ENCODE data around the gene OGFR.
A peak's percentile ranks its signal among the peaks of the same experiment; 100 is the strongest.

Gene OGFR

DNA sequence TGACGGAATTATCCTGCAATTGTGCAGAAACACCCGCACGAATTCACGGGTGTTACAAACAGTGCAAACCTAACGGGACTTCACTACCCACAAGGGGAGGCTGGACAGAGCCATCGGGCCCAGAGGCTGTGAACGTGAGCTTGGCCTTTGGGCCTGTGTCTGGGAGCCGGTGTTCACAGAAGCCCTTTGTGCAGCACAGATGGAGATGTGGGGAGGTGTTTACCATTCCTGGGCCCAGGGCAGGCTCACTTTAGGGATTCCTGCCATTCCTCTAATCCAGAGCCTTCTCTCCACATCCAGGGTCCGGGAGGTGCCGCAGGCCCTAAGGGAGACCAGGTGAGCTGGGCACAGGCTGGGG lies 27.2 kb downstream of the OGFR start:
- Histone ChIP-seq H3K4me1 (ENCODE audit: control insufficient read depth, insufficient read depth, low read length) (no peaks in the 10 kb centered on the region; the same call in 1 of the 2 replicates), H3K4me3 (ENCODE audit: low read depth, low read length) (no peak overlapping the region), H3K27ac (ENCODE audit: extremely low read depth, low read depth, low read length) (no peak overlapping the region), H3K9me3 (ENCODE audit: control insufficient read depth, insufficient read depth, low read depth, low read length) (no peaks in the 10 kb centered on the region), H3K36me3 (ENCODE audit: control insufficient read depth in 2 of 2, insufficient read depth in 1 of 2, low read length in 2 of 2) (peaks cover 0 to 12% of the 10 kb centered on the region in 2 experiments; a peak in 1 of 3 replicates)
- ChIA-PET POLR2A (no interaction called here), CTCF (interaction anchor here (0.6 to 2.4 kb wide), 4 partner anchors 9 to 517 kb away, joined by 3 to 11 read pairs (median 4); no protein-coding TSS in a partner anchor)
- TF ChIP-seq, protein P1, sequence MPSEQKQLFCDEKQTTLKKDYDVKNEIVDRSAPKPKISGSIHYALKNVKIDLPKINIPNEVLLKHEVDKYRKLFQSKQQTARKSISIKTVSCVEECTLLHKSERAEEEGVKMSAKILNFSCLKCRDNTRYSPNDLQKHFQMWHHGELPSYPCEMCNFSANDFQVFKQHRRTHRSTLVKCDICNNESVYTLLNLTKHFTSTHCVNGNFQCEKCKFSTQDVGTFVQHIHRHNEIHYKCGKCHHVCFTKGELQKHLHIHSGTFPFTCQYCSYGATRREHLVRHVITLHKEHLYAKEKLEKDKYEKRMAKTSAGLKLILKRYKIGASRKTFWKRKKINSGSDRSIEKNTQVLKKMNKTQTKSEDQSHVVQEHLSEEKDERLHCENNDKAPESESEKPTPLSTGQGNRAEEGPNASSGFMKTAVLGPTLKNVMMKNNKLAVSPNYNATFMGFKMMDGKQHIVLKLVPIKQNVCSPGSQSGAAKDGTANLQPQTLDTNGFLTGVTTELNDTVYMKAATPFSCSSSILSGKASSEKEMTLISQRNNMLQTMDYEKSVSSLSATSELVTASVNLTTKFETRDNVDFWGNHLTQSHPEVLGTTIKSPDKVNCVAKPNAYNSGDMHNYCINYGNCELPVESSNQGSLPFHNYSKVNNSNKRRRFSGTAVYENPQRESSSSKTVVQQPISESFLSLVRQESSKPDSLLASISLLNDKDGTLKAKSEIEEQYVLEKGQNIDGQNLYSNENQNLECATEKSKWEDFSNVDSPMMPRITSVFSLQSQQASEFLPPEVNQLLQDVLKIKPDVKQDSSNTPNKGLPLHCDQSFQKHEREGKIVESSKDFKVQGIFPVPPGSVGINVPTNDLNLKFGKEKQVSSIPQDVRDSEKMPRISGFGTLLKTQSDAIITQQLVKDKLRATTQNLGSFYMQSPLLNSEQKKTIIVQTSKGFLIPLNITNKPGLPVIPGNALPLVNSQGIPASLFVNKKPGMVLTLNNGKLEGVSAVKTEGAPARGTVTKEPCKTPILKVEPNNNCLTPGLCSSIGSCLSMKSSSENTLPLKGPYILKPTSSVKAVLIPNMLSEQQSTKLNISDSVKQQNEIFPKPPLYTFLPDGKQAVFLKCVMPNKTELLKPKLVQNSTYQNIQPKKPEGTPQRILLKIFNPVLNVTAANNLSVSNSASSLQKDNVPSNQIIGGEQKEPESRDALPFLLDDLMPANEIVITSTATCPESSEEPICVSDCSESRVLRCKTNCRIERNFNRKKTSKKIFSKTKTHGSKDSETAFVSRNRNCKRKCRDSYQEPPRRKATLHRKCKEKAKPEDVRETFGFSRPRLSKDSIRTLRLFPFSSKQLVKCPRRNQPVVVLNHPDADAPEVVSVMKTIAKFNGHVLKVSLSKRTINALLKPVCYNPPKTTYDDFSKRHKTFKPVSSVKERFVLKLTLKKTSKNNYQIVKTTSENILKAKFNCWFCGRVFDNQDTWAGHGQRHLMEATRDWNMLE (tag by site-specific recombination; conservative IDR thresholded peaks at IDR 0.05; ENCODE audit: low read depth) = no peak
- TF ChIP-seq, protein P2, sequence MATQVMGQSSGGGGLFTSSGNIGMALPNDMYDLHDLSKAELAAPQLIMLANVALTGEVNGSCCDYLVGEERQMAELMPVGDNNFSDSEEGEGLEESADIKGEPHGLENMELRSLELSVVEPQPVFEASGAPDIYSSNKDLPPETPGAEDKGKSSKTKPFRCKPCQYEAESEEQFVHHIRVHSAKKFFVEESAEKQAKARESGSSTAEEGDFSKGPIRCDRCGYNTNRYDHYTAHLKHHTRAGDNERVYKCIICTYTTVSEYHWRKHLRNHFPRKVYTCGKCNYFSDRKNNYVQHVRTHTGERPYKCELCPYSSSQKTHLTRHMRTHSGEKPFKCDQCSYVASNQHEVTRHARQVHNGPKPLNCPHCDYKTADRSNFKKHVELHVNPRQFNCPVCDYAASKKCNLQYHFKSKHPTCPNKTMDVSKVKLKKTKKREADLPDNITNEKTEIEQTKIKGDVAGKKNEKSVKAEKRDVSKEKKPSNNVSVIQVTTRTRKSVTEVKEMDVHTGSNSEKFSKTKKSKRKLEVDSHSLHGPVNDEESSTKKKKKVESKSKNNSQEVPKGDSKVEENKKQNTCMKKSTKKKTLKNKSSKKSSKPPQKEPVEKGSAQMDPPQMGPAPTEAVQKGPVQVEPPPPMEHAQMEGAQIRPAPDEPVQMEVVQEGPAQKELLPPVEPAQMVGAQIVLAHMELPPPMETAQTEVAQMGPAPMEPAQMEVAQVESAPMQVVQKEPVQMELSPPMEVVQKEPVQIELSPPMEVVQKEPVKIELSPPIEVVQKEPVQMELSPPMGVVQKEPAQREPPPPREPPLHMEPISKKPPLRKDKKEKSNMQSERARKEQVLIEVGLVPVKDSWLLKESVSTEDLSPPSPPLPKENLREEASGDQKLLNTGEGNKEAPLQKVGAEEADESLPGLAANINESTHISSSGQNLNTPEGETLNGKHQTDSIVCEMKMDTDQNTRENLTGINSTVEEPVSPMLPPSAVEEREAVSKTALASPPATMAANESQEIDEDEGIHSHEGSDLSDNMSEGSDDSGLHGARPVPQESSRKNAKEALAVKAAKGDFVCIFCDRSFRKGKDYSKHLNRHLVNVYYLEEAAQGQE (tag by site-specific recombination; IDR thresholded peaks at IDR 0.05) = peak; percentile 59; the same call in 1 of the 2 replicates

DNA sequence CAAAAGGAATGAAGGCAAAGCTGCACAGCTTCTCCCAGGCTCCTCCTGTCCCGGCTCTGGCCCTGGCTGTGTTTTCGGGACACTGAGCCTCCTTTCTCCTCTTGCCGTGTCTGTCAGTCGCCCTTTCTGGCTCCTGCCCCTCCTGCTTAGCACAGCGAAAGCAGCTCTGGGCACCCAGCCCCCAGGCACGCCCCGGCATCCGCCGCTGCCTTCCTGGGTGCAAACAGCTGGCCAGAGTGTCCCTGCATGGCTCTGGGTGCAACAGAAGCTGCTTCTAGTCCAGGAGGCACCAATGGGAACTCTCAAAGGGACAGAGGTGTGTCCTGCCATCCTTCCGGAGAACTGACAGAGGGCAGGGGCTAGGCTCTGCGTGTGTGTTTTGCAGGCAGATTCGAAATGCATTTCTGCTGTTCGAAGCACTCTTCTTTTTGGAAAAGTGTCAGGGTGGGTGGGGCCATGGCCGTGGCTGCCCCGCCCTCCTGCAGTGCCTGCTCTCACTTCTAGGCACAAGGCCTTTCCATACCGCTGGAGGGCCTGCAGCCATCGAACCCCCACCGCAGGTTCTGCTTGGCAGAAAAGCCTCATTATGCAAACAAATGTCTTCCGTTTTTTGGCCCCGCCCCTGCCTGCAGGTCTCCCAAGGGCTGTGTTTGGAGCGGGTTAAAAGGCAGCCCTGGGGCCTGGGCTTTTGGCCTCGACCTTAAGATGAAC lies 27.7 kb downstream of the OGFR start:
- POLR2A ChIA-PET = no interaction called here
- no peaks in the 10 kb centered on the region; the same call in 1 of the 2 replicates for H3K4me1 ChIP-seq (ENCODE audit: control insufficient read depth, insufficient read depth, low read length)
- TF ChIP-seq, protein P3, sequence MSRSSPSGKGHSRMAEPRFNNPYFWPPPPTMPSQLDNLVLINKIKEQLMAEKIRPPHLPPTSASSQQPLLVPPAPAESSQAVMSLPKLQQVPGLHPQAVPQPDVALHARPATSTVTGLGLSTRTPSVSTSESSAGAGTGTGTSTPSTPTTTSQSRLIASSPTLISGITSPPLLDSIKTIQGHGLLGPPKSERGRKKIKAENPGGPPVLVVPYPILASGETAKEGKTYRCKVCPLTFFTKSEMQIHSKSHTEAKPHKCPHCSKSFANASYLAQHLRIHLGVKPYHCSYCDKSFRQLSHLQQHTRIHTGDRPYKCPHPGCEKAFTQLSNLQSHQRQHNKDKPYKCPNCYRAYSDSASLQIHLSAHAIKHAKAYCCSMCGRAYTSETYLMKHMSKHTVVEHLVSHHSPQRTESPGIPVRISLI (tag by site-specific recombination; IDR thresholded peaks at IDR 0.05) = no peak
- TF ChIP-seq ZSCAN30 (tag by site-specific recombination; IDR thresholded peaks at IDR 0.05) (peak; percentile 34; the same call in 1 of the 2 replicates), KLF1 (tag by site-specific recombination; IDR thresholded peaks at IDR 0.05) (peak; percentile 66), ZNF514 (tag by site-specific recombination; IDR thresholded peaks at IDR 0.05) (no peak), ZNF10 (tag by site-specific recombination; IDR thresholded peaks at IDR 0.05) (no peak), TRIM28 (IDR thresholded peaks at IDR 0.05; ENCODE audit: borderline replicate concordance, low read length) (peak; percentile 59; the same call in 1 of the 2 replicates), ZNF629 (tag by site-specific recombination; IDR thresholded peaks at IDR 0.05) (peak; percentile 44; the same call in 1 of the 2 replicates), GLIS1 (tag by site-specific recombination; IDR thresholded peaks at IDR 0.05) (peak; percentile 76), SP3 (tag by site-specific recombination; IDR thresholded peaks at IDR 0.05) (peak; percentile 35; the same call in 1 of the 2 replicates), ZBTB20 (tag by site-specific recombination; IDR thresholded peaks at IDR 0.05) (no peak)
- TF ChIP-seq, protein P4, sequence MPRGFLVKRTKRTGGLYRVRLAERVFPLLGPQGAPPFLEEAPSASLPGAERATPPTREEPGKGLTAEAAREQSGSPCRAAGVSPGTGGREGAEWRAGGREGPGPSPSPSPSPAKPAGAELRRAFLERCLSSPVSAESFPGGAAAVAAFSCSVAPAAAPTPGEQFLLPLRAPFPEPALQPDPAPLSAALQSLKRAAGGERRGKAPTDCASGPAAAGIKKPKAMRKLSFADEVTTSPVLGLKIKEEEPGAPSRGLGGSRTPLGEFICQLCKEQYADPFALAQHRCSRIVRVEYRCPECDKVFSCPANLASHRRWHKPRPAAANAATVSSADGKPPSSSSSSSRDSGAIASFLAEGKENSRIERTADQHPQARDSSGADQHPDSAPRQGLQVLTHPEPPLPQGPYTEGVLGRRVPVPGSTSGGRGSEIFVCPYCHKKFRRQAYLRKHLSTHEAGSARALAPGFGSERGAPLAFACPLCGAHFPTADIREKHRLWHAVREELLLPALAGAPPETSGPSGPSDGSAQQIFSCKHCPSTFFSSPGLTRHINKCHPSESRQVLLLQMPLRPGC (tag by site-specific recombination; IDR thresholded peaks at IDR 0.05) = no peak
- TF ChIP-seq, protein P5, sequence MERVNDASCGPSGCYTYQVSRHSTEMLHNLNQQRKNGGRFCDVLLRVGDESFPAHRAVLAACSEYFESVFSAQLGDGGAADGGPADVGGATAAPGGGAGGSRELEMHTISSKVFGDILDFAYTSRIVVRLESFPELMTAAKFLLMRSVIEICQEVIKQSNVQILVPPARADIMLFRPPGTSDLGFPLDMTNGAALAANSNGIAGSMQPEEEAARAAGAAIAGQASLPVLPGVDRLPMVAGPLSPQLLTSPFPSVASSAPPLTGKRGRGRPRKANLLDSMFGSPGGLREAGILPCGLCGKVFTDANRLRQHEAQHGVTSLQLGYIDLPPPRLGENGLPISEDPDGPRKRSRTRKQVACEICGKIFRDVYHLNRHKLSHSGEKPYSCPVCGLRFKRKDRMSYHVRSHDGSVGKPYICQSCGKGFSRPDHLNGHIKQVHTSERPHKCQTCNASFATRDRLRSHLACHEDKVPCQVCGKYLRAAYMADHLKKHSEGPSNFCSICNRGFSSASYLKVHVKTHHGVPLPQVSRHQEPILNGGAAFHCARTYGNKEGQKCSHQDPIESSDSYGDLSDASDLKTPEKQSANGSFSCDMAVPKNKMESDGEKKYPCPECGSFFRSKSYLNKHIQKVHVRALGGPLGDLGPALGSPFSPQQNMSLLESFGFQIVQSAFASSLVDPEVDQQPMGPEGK (tag by site-specific recombination; IDR thresholded peaks at IDR 0.05) = peak; percentile 37; the same call in 1 of the 2 replicates
- TF ChIP-seq, protein P6, sequence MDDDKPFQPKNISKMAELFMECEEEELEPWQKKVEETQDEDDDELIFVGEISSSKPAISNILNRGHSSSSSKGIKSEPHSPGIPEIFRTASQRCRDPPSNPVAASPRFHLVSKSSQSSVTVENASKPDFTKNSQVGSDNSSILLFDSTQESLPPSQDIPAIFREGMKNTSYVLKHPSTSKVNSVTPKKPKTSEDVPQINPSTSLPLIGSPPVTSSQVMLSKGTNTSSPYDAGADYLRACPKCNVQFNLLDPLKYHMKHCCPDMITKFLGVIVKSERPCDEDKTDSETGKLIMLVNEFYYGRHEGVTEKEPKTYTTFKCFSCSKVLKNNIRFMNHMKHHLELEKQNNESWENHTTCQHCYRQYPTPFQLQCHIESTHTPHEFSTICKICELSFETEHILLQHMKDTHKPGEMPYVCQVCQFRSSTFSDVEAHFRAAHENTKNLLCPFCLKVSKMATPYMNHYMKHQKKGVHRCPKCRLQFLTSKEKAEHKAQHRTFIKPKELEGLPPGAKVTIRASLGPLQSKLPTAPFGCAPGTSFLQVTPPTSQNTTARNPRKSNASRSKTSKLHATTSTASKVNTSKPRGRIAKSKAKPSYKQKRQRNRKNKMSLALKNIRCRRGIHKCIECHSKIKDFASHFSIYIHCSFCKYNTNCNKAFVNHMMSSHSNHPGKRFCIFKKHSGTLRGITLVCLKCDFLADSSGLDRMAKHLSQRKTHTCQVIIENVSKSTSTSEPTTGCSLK (tag by site-specific recombination; IDR thresholded peaks at IDR 0.05) = no peak

More for the DNA sequence above, 27.7 kb downstream of the OGFR start:
- H3K4me3 ChIP-seq (ENCODE audit: low read depth, low read length) = no peak overlapping the region
- peaks cover 0 to 17% of the 10 kb centered on the region in 2 experiments; a peak in 1 of 3 replicates for H3K36me3 ChIP-seq (ENCODE audit: control insufficient read depth in 2 of 2, insufficient read depth in 1 of 2, low read length in 2 of 2)
- H3K9me3 ChIP-seq (ENCODE audit: control insufficient read depth, insufficient read depth, low read depth, low read length) = no peaks in the 10 kb centered on the region
- no peak overlapping the region for H3K27ac ChIP-seq (ENCODE audit: extremely low read depth, low read depth, low read length)
- CTCF ChIA-PET = interaction anchor here (0.6 to 2.4 kb wide), 3 partner anchors 9 to 518 kb away, joined by 3 to 11 read pairs (median 4); no protein-coding TSS in a partner anchor
